Stimulated activated CD4-positive, alpha-beta T cell treated with anti-CD3 and anti-CD28 coated beads, Interleukin-12 subunit alpha, Interleukin-12 subunit beta, amount 100 ng/mL, for 4 hours (primary cell): Measurements from ENCODE around the gene CLSTN2.

Source experiments
- DNase-seq: peaks from one replicate; pipeline ENCODE4 v3.0.0-alpha.2; 2020

Gene CLSTN2

DNA sequence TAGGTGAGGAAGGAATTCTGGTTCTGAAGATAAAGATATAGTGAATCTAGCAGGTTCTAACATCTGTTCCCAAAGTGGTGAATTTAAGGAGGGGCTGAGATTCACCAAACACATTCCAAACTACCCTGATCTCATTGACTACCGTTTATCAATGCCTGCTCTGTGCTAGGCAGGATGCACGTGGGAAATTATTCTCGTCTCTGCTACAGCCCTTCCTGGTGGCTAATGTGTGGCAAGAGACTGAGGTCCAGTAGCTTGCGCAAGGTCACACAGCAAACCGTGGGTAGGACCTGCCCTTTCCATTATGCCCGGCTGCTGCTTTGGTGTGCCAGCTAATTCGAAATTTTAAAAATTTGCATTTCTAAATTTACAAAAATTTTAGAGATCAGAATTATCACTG lies 533.4 kb downstream of the CLSTN2 start:
- DNase-seq = no peak

DNA sequence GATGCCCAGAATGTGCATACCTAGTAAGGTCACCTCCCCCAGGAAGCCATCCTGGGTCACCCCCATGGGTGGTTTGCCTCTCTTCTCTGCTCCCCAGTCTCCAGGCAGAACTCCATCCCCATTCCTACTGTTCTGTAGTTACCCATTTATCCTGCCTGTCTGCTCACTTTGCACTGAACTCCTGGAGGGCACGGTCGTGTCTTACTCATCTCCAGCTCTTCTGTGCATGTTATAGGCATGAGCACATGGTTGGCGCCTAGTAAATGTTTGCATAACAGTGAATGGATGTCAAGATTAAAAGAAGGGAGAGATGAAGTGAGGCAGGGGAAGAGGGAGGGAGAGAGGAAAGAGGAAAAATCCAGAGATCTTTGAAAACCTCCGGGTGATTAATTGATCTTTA lies 534.5 kb downstream of the CLSTN2 start:
- DNase-seq = no peak

- no peak for DNase-seq
These were observed 535.2 kb downstream of the CLSTN2 start for GRCh38 chr3:140470211-140470610.

- DNase-seq = no peak
These were observed 536.0 kb downstream of the CLSTN2 start for GRCh38 chr3:140470962-140471361.

GRCh38 chr3:140472306-140473020 lies 537.5 kb downstream of the CLSTN2 start:
- no peak for DNase-seq

DNA sequence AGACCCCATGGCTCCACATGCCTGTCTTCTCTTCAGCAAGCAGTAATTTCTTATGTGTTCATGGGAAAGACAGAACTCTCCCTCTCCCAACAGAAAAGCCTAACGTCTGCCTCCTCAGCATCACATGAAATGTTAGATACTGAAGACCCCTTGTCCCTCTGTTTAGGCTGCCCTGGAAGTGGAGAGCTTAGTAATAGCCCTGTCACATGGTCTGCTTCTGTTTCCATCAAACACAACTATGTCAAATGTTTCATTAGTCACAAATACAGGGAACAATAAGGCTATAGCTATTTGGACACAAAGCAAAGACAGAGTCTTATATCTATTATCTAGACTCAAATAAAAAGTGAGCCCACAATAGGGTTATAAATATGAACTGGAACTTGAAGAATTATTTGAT lies 552.6 kb downstream of the CLSTN2 start:
- no peak for DNase-seq

GRCh38 chr3:140493271-140493670 lies 558.3 kb downstream of the CLSTN2 start:
- no peak for DNase-seq

DNA sequence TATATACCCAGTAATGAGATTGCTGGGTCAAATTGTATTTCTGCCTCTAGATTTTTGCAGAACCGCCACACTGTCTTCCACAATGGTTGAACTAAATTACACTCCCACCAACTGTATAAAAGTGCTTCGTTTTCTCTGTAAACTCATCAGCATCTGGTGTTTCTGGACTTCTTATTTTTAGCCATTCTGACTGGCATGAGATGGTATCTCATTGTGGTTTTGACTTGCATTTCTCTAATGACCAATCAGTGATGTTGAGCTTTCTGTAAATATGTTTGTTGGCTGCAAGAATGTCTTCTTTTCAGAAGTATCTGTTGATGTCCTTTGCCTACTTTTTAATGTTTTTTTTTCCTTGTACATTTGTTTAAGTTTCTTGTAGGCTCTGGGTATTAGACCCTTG lies 560.0 kb downstream of the CLSTN2 start:
- DNase-seq = no peak

DNA sequence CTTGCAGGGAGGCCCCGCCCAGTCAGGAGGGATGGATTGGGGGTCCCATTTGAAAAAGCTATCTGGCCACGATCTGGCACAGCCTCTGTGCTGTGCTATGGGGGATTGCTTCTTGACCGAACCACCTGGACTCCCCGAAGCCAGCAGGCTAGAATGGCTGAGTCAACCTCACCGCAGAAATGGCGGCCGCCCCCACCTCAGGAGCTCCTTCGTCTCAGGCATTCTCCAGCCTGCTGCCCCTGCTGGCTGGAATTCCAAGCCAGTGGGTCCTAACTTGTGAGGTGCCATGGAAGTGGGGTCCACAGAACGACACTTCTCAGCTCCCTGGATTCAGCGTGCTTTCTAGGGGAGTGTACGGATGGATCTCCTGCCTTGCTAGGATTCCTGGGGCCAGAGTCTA lies 562.3 kb downstream of the CLSTN2 start:
- DNase-seq = no peak

- no peak for DNase-seq
These were observed 564.3 kb downstream of the CLSTN2 start for GRCh38 chr3:140499114-140499757.

DNA sequence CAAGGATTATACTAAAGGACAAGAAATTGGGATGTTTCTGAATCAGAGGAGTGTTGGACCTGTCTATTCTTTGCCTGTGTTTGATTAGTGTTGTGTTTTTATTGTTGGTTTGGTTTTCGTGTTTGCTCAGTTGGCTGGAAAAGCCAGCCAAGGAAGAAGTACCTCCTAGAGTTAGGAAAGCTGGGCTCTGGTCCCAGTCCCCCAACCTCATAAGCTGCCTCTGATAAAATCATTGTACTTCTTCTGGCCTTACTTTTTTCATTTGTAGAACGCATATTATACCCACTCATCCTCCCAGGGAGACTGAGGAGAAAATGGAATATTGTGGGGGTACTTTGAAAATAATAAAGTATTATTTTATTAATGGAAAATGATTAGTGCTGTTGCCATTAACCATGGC lies 565.5 kb downstream of the CLSTN2 start:
- DNase-seq = no peak

GRCh38 chr3:140501061-140501769 lies 566.2 kb downstream of the CLSTN2 start:
- DNase-seq = no peak

GRCh38 chr3:140501770-140502364 lies 566.9 kb downstream of the CLSTN2 start:
- no peak for DNase-seq

DNA sequence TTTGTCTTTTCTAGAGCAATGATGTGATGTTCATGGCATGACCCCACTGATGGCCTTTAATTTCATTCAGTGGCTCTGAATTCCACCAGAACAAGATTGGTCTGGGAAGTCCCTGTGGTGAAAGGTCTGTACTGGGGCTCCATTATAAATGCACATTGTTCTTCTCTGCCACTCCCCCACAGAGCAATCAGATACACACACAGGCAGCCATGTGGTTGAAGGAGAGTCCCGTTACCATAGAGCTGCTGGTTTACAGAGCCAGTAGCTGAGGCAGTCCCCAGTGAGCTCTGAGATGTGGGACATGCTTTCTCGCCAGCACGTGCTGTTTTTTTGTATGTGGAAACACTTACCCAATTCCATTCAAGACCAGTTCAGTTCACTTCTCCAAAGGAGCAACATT lies 570.2 kb downstream of the CLSTN2 start:
- no peak for DNase-seq

- DNase-seq = no peak
These were observed 570.9 kb downstream of the CLSTN2 start for GRCh38 chr3:140505876-140506275.

DNA sequence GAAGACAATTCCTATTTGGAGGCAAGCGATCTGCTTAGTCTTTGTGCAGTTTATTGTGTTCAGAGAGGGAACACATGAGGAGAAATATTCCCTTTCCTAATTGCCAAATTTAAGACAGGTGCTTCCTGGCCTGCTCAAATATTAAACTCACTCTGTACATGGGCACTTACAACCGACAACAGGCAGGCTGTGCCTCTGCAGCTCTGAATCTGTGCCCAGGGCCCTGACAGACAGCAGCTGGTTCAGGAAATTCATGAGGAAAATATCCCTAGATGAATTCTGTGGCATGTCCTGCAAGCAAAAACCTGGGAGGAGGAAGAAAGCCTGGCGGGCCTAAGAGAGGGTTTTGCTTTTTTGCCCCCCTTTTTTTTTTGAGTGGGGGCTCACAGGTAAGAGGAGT lies 573.6 kb downstream of the CLSTN2 start:
- DNase-seq = no peak

- DNase-seq = no peak
These were observed 574.5 kb downstream of the CLSTN2 start for GRCh38 chr3:140509534-140509933.

DNA sequence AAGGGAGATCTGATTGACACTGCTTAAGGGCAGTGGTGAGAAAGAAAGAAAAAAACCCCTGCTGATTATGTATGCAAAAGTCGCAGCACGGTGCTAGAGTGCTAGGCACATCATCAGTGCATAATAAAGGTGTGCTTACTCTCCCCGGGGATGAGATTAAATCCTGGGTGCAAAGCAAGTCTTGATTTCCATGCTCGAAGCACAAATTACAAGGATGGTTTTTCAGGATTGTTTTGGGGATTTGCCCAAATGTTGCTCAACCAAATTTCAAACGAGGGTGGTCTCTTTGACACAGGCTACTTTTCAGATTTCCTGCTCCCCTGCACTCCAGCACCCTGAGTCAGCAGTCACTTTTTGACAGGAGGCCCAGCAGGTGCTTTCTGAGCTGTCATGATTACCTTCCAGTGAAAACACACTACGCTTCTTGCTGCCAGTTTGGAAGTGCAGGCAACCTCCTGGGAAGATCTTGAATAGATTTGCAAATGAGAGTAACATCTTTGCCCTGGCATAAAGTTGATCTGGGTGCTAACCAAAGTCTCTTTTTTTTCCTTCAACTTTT lies 575.4 kb downstream of the CLSTN2 start:
- no peak for DNase-seq

- DNase-seq = no peak
These were observed 586.9 kb downstream of the CLSTN2 start for GRCh38 chr3:140521751-140522445.

DNA sequence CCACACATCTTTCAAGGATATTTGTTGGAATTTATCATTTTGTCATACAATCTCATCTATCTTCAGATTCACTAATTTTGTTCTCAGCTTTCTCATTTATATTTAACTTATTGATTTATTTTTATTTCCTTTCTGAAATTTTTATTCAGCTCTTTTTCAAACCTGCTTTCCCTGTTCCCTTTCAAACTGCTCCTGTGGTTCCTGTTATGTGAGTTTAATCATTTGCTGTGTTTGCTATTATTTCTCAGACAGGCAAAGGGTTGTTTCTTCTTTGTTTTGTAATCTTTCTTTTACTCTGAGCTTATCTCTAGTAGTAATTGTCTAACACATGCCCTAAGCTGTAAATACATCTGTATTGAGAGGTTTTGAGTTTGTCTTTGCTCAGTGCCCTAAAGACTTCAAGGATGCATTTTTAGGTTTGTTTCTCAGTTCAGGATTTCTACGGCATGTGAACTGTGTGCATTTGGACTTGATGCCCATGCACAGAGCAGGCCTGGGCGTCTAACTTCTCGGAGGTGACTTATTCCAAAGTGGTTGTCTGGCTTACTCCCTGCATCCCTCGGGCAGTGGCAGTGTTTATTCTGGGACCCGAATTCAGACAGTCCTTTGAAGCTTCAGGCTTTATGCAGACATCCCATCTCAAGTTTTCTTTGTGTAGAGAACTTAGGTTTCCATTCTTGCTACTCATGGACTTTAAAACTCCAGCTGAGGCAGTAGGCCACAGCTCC lies 587.8 kb downstream of the CLSTN2 start:
- DNase-seq = no peak

- DNase-seq = no peak
These were observed 588.6 kb downstream of the CLSTN2 start for GRCh38 chr3:140523600-140523999.

DNA sequence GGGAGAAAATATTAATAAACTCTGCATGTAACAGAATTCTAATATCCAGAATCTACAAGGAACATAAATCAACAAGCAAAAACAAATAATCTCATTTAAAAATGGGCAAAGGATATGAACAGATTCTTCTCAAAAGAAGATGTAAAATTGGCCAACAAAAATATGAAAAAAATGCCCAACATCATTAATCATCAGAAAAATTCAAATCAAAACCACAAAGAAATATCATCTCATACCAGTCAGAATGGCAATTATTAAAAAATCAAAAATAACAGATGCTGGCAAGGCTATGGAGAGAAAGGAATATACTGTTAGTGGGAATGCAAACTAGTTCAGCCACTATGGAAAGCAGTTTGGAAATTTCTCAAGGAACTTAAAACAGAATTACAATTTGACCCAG lies 592.2 kb downstream of the CLSTN2 start:
- no peak for DNase-seq
